Renal cortical epithelial cell (primary cell): ENCODE measurements around the gene DSTYK. TPM values are rescaled to one million over a fixed set of nuclear protein-coding genes. Genes with fewer than 3 reads are reported as not detected.

ENCODE experiments used
- DNase-seq: peaks from one replicate; pipeline ENCODE4 v3.0.0-alpha.2; 2011; ENCODE audit warnings: low read depth
- total RNA-seq: library from RNA; depleted of rRNA; stranded (reverse); fragments of >200 nt; gene quantifications from 2 replicates; pipeline ENCODE4 v1.2.3, GENCODE V29; 2014

Gene DSTYK
- total RNA-seq, 1 donor from 2014 or later: 23.1 TPM

DNA sequence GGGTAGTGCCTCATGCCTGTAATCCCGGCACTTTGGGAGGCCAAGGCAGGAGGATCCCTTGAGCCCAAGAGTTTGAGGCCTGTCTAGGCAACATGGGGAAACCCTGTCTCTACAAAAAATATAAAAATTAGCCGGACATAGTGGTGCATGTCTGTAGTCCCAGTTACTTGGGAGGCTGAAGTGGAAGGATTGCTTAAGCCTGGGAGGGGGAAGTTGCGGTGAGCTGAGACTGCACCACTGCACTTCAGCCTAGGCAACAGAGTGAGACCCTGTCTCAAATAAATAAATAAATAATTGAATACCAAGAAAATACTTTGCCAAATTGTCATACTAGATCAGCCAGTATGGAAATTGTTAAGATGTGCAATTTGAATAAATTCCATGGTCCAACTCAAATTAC, 83.9 kb downstream of the DSTYK start:
- no peak for DNase-seq

DNA sequence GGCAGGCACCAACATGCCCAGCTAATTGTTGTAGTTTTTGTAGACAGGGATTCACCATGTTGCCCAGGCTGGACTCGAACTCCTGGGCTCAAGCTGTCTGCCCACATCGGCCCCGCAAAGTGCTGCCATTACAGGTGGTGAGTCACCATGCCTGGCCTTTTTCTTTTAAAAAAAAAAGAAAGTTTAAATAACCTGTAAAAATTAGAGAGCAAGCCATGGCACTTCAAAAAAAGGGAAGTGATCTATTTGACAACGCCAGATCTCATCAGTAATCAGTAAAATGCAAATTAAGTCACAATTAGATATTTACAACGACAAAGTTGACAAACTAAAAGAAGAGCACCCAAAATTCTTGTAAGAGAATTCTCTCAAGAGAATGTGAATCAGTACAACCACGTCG, 86.8 kb downstream of the DSTYK start:
- no peak for DNase-seq

DNA sequence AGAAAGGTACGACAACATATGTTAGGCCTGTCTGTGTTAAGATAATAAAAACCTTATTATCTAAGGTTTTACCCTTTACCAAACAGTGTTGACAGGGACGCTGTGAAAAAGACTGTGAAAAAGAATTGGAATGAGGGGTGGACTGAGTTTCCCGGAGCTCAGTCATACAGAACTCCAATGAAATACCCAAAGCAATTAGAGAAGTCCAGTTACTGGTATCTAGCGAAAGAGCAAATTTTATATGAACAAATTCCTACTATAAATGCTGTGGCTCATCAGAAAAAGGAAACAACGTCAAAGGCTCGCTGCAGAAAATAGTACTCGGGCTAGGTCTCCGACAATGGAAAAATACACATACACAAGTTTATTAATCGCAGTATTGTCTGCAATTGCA, 89.0 kb downstream of the DSTYK start:
- no peak for DNase-seq

DNA sequence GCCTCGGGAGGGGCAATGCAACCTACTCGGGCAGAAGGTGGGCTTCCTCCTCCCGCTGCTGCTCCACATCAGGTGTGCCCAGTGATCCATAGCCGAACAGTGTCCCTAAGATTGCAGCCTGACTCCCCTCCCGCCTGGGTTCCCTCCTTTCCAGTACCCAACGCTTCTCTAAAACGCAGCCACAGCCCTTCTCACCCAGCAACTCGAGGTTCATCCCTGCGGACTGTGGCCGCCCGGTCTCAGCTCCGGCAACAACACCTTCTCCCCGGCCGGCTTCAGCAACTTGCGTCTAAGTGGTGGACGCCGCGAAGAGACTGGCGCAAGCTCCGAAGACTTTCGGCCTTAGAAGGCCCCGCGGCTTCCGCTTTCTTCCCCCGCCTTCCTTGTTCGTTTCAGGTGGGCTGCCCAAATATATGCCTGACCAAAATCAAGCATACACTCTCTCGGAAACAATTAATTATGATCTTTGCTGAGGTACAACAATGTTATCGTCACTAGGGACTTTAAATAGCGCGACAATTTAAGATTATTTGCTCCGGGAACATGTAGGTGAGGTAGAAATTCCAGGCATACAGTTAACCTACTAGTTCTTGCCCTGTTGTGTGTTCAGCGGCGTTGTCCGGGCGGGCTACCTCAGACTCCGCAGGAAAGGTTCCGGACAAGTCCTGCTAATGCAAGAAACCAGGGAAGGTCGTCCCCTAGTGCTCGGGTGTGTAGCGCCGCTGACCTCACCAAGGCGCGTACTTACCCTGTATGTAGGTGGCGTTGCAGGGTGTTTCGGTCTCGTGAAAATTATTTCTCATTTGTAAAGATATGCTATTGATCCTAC, 89.6 kb downstream of the DSTYK start, which contains the start of gene RBBP5:
Gene RBBP5, minus strand, starts transcription at position 319 of the 829 bp plus-strand sequence. Its CDS starts 105 bp downstream, at position 214.
- DNase-seq: peak; percentile 93

DNA sequence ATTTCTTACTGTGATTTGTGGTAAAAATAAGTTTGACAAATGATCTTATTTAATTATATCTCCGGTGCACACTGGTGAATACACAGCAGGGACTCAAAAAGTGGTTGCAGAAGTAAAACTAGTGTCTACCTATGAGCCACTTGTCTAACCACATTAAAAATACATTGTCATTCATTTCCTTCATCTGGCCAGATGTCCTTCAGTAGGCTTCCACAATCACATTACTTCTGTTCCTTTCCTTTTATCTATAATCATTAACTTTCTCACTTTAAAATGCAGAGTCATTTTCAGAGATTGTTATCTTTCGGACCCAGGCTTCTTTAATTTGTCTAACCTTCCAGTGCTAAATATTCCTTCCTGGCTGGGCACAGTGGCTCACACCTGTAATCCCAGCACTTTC, 92.8 kb downstream of the DSTYK start:
- DNase-seq: peak; percentile 21

DNA sequence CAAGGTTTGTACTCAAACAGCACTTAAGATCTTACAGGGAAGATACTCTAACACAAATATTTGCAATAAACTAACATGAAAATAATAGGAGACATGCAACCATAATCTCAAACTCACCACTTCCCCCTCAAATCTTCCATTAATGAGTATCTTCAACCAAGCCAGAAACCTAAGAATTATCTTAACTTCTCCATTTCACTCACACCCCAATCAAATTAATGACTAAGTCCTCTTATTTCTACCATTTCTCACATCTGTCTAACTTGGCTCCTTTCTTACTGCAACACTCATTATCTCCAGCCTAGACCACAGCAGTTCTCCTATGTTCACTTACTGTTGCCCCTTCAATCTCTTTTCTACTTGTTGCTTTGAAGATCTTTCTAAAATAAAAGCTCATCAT, 100.1 kb downstream of the DSTYK start:
- DNase-seq: no peak

DNA sequence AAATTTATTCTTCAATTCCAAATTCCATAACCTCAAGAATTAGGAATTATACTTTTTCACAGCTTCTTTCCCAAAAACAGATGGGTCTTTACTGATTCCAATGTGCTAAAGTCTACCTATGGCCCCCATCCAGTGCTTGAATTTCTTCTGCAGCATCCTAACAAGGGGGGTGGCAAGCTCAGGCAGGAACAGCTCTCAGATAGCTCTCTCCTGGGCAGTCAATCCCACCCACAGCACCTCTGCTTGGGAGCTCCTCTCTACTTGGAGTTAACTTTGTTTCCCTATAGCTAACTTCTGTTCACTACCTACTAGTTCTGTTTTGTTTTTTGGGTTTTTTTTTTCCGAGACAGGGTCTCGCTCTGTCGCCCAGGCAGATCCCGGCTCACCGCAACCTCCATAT, 101.8 kb downstream of the DSTYK start:
- DNase-seq: no peak

DNA sequence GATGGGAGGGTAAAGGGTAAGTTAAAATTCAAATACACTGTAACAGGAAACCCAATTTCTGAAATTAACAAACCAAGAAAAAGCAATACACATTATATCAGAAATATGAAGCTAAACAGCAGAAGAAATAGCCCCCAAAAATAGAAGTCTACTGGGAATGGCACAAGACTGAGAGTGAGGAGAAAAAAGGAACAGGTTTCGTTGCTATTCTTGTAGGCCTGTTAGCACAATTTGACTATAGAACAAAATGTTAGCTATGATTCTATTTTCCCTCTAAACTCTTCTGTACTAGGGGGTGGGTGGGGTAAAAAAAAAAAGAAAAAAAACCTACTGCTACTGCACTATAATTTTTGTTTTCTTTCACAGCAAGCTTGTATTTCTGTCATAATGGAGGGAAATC, 102.2 kb downstream of the DSTYK start:
- DNase-seq: no peak

DNA sequence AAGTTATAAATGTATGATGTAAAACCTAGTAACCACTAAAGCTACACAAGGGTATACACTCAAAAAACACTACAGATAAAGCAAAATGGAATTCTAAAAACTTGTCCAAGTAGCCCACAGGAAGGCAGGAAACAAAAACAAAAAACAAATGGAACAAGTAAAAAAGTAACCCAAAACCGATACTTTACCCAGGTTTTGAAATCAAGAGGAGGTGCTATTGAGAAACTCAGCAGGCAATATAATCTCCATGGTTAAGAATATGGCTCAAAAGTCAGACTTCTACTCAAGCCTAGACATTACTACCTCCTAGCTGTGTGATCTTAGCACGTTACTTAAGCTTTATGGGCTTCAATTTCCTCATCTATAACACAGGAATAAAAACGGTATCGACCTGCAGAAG, 103.0 kb downstream of the DSTYK start:
- DNase-seq: no peak

DNA sequence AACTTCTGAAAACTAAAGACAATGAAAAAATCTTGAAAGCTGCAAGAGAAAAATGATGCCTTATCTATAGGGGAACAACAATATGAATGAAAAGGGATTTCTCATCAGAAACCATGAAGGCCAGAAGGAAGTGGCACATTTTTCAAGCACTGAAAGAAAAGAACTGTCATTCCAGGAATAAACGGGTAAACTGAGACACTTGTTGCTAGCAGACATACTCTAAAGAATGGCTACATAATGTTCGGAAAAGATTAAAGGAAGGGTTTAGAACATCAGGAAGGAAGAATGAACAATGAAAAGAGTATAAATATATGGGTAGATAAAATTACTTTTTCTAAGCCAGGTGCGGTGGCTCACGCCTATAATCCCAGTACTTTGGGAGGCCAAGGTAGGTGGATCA, 104.2 kb downstream of the DSTYK start:
- DNase-seq: no peak

DNA sequence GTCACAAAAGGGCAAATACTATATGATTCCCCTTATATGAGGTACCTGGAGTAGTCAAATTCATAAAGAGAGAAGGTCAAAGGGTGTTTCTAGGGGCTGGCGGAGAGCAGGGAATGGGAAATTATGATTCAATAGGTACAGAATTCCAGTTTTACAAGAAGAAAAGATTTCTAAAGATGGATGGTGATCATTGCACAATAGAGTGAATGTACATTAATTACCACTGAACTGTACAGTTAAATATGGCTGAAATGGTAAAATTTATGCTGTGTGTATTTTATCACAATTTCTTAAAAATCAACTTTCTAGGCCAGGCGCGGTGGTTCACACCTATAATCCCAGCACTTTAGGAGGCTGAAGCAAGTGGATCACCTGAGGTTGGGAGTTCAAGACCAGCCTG, 109.1 kb downstream of the DSTYK start:
- DNase-seq: no peak

DNA sequence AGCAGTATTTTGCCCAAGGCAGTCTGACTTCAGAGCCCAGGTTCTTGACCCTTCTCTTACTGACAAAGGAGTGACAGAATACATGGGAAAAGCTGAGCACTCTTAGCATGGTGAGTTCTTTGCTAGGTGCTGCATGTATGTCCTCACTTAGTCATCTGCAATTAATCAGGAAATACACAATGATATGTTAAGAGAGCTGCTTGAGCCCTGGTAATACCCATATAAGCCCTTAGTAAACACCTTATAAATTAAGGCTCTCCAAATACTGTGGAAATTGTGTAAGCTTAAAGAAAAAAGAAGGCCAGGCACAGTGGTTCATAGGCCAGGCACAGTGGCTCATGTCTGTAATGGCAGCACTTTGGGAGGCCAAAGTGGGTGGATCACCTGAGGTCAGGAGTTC, 113.3 kb downstream of the DSTYK start:
- no peak for DNase-seq

DNA sequence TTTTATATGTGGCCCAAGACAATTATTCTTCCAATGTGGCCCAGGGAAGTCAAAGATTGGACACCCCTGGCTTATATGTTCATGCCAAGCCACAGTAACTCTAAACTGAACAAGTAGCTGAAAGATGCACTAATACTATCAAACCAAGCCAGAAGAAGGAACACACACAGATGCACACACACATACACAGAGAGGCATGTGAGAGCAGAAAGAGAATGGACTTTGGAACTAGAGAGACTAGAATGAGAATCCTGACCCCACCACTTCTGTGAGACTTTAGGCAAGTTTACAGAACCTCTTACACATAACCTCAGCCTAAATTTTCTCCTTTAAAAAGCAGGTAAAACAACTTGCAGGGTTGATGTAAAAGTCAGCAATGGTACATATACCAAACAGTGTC, 116.1 kb downstream of the DSTYK start:
- DNase-seq: no peak

Other genes with a start within 250 kb of the DSTYK start
- 0.05 TPM in 1 of 2 replicates, not detected in the other for gene CNTN2, start 168.5 kb downstream of the DSTYK start, total RNA-seq
- 1.6 and 2.4 TPM in 2 replicates for gene TMEM81, start 127.2 kb downstream of the DSTYK start, total RNA-seq
- gene RBBP5, start 89.7 kb downstream of the DSTYK start, total RNA-seq: 30.2 and 33.1 TPM in 2 replicates
- 4.4 and 4.7 TPM in 2 replicates for gene TMCC2, start 16.2 kb upstream of the DSTYK start, total RNA-seq
- 34.6 and 59.6 TPM in 2 replicates for gene NUAK2, start 110.0 kb upstream of the DSTYK start, total RNA-seq
- 0.17 TPM in 1 of 2 replicates, not detected in the other for gene KLHDC8A, start 145.2 kb upstream of the DSTYK start, total RNA-seq
- gene LEMD1, start 210.4 kb upstream of the DSTYK start, total RNA-seq: 0.70 and 4.0 TPM in 2 replicates
- 0.65 and 1.0 TPM in 2 replicates for gene BLACAT1, start 244.3 kb upstream of the DSTYK start, total RNA-seq